Measurements from ENCODE around the gene SLITRK1. TPM values are rescaled to one million over a fixed set of nuclear protein-coding genes. Genes with fewer than 3 reads are reported as not detected.

Gene SLITRK1
- total RNA-seq, result not detected

- peaks cover 19% of the 10 kb centered on the region for H3K4me1 Mint-ChIP-seq (ENCODE audit: low read depth)
- H3K27me3 Mint-ChIP-seq (ENCODE audit: low read depth), result peaks cover 71% of the 10 kb centered on the region
- peaks cover 3% of the 10 kb centered on the region in 2 donors for H3K36me3 Mint-ChIP-seq (ENCODE audit: insufficient read depth in 2 of 2)
- H3K27ac Mint-ChIP-seq, result no peak within 1 kb of the TSS
- peak within 1 kb of the TSS; percentile 17 to 23 for H3K4me3 Mint-ChIP-seq
- peak; percentile 23 to 40 for DNase-seq
- peak; percentile 41 for ATAC-seq (replicated peaks in 1 of 2)
- H3K9me3 Mint-ChIP-seq, result peaks cover 0 to 4% of the 10 kb centered on the region in 2 donors
Measured at GRCh38 chr13:83881917-83882605, at the start of gene SLITRK1. TSS of gene SLITRK1 (minus strand) at chr13:83882474. CDS start at chr13:83881507, 967 bp downstream.

GRCh38 chr13:83929157-83929556, 46.9 kb upstream of the SLITRK1 start:
- DNase-seq, result no peak
- Mint-ChIP-seq H3K4me3 (no peak overlapping the region), H3K9me3 (no peaks in the 10 kb centered on the region), H3K36me3 (ENCODE audit: insufficient read depth in 2 of 2) (no peaks in the 10 kb centered on the region), H3K27ac (no peak overlapping the region), H3K27me3 (ENCODE audit: low read depth) (peaks cover 5% of the 10 kb centered on the region), H3K4me1 (ENCODE audit: low read depth) (no peaks in the 10 kb centered on the region)
- no peak for ATAC-seq (replicated peaks in 1 of 2)

DNA sequence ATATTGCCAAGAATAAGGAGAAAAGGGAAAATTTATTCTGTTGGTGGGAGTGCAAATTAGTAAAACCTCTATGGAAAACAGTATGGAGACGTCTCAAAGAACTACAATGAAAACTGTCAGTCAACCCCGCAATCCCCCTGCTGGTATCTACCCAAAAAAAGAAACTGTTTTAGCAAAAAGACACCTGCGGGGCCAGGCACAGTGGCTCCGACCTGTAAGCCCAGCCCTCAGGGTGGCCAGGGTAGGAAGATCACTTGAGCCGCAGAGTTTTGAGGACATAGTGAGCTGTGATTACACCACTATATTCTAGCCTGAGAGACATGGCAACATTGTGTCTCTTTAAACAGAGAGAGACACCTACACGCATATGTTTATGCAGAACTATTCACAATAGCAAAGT, 37.5 kb upstream of the SLITRK1 start:
- Mint-ChIP-seq H3K4me3 (no peak overlapping the region), H3K9me3 (no peaks in the 10 kb centered on the region), H3K4me1 (ENCODE audit: low read depth) (no peaks in the 10 kb centered on the region), H3K27ac (no peak overlapping the region), H3K36me3 (ENCODE audit: insufficient read depth in 2 of 2) (no peaks in the 10 kb centered on the region), H3K27me3 (ENCODE audit: low read depth) (no peaks in the 10 kb centered on the region)
- DNase-seq (no peak), ATAC-seq (replicated peaks in 1 of 2) (no peak)

DNA sequence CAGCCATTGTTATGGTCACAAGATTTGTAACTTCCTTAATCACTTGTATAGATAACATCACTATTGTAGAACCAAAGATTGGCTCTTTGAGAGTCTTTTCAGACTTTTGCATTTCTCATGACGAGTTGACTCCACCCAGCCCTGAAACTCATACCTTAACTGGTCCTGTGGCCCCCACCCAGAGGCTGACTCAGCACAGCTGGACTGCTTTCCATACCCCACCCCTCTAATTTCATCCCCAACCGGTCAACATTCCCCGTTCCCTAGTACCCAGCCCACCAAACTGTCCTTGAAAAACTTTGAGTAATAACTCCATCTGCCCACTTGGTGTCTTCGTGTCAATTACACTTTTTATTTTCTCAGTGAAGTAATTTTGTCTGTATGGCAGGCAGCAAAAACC, 32.1 kb upstream of the SLITRK1 start:
- no peaks in the 10 kb centered on the region for H3K36me3 Mint-ChIP-seq (ENCODE audit: insufficient read depth in 2 of 2)

DNA sequence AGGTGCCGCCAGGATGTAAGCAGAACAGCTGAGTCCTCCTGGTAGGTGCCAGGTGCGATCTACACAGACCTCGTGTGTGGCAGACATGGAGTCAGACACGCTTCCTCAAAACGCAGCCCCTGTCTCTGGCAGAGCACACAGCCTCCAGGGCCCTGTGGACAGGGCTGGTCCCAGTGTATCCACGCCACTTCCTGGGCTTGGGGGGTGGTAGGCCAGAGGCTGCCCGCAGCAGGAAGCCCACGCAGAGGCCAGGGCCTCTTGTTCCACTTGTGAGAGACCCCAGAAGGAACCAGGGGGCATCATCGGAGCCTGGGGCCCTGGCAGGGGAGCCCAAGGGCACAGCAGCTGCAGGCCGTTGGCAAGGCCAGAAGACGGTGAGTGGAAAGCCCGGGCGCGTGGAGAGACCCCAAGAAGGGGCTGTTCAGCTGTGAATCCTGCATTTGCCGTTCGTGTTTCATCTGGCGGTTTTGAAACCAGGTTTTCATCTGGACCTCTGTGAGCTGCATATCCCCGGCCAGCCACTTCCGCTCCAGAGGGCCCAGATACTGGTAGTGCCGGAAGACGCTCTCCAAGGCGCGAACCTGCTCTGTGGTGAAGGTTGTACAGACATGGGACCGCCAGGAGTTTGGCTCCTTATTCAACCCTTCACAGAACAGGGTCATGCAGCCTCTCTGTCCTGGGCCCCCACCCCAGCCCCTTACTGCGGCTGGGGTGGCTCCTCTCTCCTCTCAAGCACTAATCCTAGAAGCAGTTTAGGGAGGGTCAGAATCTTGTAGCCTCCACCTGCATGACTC, 25.1 kb upstream of the SLITRK1 start:
- no peak for ATAC-seq (replicated peaks in 1 of 2)

More for the DNA sequence above, 32.1 kb upstream of the SLITRK1 start:
- Mint-ChIP-seq H3K27me3 (ENCODE audit: low read depth) (no peaks in the 10 kb centered on the region), H3K4me1 (ENCODE audit: low read depth) (no peaks in the 10 kb centered on the region), H3K27ac (no peak overlapping the region), H3K9me3 (peaks cover 0 to 3% of the 10 kb centered on the region in 2 donors), H3K4me3 (no peak overlapping the region)
- ATAC-seq (replicated peaks in 1 of 2) (no peak), DNase-seq (no peak)

DNA sequence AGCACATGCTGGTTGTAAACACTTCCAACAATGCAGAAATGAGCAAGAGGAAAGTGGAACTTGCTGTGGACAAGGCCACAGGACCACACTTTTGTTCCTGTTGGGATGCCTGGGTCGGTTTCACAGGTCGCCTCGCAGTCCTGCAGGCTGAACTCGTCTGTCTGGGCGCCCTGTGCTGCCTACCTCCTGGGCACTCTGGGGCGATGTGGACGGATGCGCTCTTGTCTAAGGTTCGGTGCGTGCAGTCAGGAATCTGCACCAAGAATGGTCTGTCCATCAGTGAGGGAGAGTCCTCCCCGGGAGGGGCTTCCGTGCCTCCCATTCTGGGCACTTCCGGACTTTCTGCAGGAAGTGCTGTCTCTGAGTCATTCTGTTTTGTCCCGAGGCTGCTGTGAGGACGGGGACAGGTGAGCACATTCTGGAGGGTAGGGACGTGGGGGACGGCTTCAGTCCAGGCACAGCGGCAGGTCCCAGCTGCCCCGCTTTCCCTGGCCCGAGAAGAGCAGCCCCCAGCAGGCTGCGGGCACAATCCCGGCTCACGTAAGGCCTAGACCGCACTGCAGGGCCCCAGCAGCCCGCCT, 24.1 kb upstream of the SLITRK1 start:
- no peaks in the 10 kb centered on the region for H3K36me3 Mint-ChIP-seq (ENCODE audit: insufficient read depth in 2 of 2)
- no peak for DNase-seq
- no peak overlapping the region for H3K4me3 Mint-ChIP-seq
- H3K27ac Mint-ChIP-seq, result peak overlapping the region; percentile 38
- H3K4me1 Mint-ChIP-seq (ENCODE audit: low read depth), result no peaks in the 10 kb centered on the region
- H3K27me3 Mint-ChIP-seq (ENCODE audit: low read depth), result no peaks in the 10 kb centered on the region
- H3K9me3 Mint-ChIP-seq, result peaks cover 0 to 5% of the 10 kb centered on the region in 2 donors
- ATAC-seq (replicated peaks in 1 of 2), result no peak

More for the DNA sequence above, 25.1 kb upstream of the SLITRK1 start:
- no peak for DNase-seq
- Mint-ChIP-seq H3K9me3 (peaks cover 0 to 5% of the 10 kb centered on the region in 2 donors), H3K27ac (no peak overlapping the region), H3K36me3 (ENCODE audit: insufficient read depth in 2 of 2) (no peaks in the 10 kb centered on the region), H3K4me3 (no peak overlapping the region), H3K27me3 (ENCODE audit: low read depth) (no peaks in the 10 kb centered on the region), H3K4me1 (ENCODE audit: low read depth) (no peaks in the 10 kb centered on the region)

DNA sequence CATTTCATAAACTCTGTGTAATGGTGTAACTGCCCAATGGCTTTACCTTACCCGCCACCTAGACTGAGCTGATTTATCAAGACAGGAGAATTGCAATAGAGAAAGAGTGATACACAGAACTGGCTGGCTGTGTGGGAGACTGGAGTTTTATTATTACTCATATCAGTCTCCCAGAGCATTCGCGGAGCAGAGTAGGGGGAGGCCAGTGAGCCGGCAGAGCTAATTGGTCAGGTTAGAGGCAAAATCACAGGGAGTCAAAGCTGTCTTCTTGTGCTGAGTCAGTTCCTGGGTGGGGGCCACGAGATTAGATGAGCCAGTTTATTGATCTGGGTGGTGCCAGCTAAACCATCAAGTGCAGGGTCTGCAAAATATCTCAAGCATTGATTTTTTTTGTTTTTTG, 23.4 kb upstream of the SLITRK1 start:
- H3K27ac Mint-ChIP-seq, result no peak overlapping the region
- peak; percentile 6 to 19 for DNase-seq
- no peaks in the 10 kb centered on the region for H3K27me3 Mint-ChIP-seq (ENCODE audit: low read depth)
- peaks cover 0 to 2% of the 10 kb centered on the region in 2 donors for H3K9me3 Mint-ChIP-seq
- H3K4me1 Mint-ChIP-seq (ENCODE audit: low read depth), result no peaks in the 10 kb centered on the region
- H3K36me3 Mint-ChIP-seq (ENCODE audit: insufficient read depth in 2 of 2), result no peaks in the 10 kb centered on the region
- ATAC-seq (replicated peaks in 1 of 2), result peak; percentile 51 to 92
- no peak overlapping the region for H3K4me3 Mint-ChIP-seq

DNA sequence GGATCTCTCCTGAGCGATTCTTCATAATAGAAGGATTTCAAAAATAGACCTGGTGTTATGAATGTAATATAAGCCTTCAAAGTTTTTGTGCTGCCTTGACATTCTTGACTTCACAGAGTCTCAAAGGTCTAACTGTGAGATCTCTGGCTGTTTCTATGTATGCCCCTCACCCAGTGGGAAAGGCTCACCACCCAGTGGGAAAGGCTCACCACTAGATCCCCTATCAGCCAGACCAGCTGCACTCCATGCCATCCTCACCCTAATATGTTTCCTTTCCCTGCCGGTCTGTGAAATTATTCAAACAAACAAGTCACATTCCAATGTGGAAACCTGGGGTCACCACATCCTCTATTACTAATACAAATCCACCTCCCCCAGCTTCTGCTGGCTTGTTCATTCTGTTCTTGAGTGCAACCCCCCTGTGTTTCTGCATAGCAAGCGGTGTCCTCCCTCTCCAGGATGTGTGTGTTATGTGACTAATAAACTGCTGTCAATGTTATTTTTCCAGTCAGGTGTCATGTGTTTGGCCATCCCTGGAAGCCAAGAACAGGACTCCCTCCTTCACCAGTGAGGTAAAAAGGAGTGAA, 13.8 kb upstream of the SLITRK1 start:
- H3K4me1 Mint-ChIP-seq (ENCODE audit: low read depth), result no peaks in the 10 kb centered on the region
- no peak for ATAC-seq (replicated peaks in 1 of 2)
- H3K27me3 Mint-ChIP-seq (ENCODE audit: low read depth), result no peaks in the 10 kb centered on the region
- no peaks in the 10 kb centered on the region for H3K9me3 Mint-ChIP-seq
- H3K36me3 Mint-ChIP-seq (ENCODE audit: insufficient read depth in 2 of 2), result no peaks in the 10 kb centered on the region
- no peak overlapping the region for H3K4me3 Mint-ChIP-seq
- H3K27ac Mint-ChIP-seq, result no peak overlapping the region
- no peak for DNase-seq

DNA sequence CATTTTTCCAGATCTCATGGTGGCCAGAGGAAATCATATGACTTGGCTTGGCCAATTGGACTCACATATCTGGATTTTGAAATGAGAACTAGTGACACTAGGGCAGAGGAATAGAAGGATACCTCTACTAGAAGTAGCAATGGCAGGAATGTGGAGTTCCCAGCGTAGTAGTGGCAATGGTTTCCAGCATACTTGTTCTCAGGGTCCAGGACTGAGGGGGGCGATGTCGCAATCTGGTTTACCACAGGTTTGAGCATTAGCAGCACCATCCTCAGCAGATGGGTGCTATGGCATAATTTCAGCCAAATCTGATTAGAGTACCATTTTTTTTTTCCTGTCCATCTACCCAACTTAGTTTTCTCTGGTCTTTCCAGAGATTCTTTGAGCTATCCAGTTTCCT, 8.1 kb upstream of the SLITRK1 start:
- Mint-ChIP-seq H3K27ac (no peak overlapping the region), H3K9me3 (no peaks in the 10 kb centered on the region), H3K27me3 (ENCODE audit: low read depth) (no peaks in the 10 kb centered on the region), H3K4me1 (ENCODE audit: low read depth) (no peaks in the 10 kb centered on the region), H3K4me3 (no peak overlapping the region), H3K36me3 (ENCODE audit: insufficient read depth in 2 of 2) (no peaks in the 10 kb centered on the region)
- no peak for ATAC-seq (replicated peaks in 1 of 2)
- DNase-seq, result no peak

DNA sequence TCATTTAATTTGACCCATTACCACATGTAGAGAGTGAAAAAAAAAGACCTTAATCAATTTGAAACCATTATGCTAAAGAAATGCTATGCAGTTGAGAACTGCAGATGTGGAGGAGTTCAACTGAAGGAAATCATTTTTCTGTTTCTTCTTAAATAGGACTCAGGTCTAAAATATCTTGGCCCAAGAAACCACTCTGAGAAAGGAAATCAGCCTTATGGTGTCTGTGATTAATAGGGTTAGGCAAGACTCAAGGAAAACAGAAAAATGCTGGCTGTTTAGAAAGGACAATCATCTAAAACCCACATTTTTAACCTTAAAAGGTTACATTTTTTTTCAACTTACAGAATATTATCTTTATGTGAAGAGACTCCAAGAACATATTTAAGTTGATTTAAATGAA, 1.9 kb upstream of the SLITRK1 start:
- H3K4me1 Mint-ChIP-seq (ENCODE audit: low read depth), result peaks cover 13% of the 10 kb centered on the region
- H3K4me3 Mint-ChIP-seq, result no peak overlapping the region
- peaks cover 2 to 3% of the 10 kb centered on the region in 2 donors for H3K36me3 Mint-ChIP-seq (ENCODE audit: insufficient read depth in 2 of 2)
- H3K27me3 Mint-ChIP-seq (ENCODE audit: low read depth), result peaks cover 51% of the 10 kb centered on the region
- H3K27ac Mint-ChIP-seq, result no peak overlapping the region
- ATAC-seq (replicated peaks in 1 of 2), result no peak
- no peak for DNase-seq
- peaks cover 0 to 4% of the 10 kb centered on the region in 2 donors for H3K9me3 Mint-ChIP-seq

DNA sequence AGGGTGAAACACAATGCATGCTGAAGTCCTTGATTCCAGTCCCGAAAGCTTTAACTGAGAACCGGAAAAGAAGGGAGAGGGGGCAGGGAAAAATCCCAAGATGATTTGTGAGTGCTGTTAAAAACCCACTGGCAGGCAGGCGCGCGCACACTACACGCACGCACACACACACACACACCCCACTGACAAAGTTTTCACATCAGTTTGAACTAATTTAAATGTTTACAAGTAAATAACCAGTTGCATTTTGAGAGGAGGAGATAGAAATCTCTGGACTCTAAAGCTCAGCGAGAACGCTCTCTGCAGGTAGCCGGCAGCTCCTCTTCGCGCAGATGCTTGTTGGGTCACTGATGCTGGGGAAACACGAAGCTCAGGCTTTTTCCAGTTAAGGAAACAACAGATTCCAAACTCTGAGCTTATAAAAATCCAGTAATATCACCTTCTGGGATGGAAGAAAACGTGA, 818 bp upstream of the SLITRK1 start:
- H3K36me3 Mint-ChIP-seq (ENCODE audit: insufficient read depth in 2 of 2), result peaks cover 3% of the 10 kb centered on the region in 2 donors
- no peak for ATAC-seq (replicated peaks in 1 of 2)
- H3K27me3 Mint-ChIP-seq (ENCODE audit: low read depth), result peaks cover 62% of the 10 kb centered on the region
- H3K9me3 Mint-ChIP-seq, result peaks cover 0 to 4% of the 10 kb centered on the region in 2 donors
- no peak overlapping the region for H3K4me3 Mint-ChIP-seq
- DNase-seq, result no peak
- H3K4me1 Mint-ChIP-seq (ENCODE audit: low read depth), result peaks cover 19% of the 10 kb centered on the region
- H3K27ac Mint-ChIP-seq, result no peak overlapping the region

- Mint-ChIP-seq H3K9me3 (peaks cover 0 to 4% of the 10 kb centered on the region in 2 donors), H3K4me1 (ENCODE audit: low read depth) (peaks cover 19% of the 10 kb centered on the region), H3K36me3 (ENCODE audit: insufficient read depth in 2 of 2) (peaks cover 3% of the 10 kb centered on the region in 2 donors), H3K27ac (no peak overlapping the region), H3K27me3 (ENCODE audit: low read depth) (peaks cover 67% of the 10 kb centered on the region), H3K4me3 (peak overlapping the region in 1 of 2 donors; percentile 17)
- no peak for ATAC-seq (replicated peaks in 1 of 2)
- DNase-seq, result no peak
Measured at GRCh38 chr13:83882606-83882959, 309 bp upstream of the SLITRK1 start.

All from activated T-cell treated with anti-CD3 and anti-CD28 coated beads, Interleukin-2, amount 50 U/mL, for 72 hours (primary cell).